Keratinocyte (primary cell): Measurements from ENCODE around the gene SNAP25. TPM values are rescaled to one million over a fixed set of nuclear protein-coding genes. Genes with fewer than 3 reads are reported as not detected.

Experiments
- DNase-seq: peaks from one replicate; pipeline ENCODE4 v3.0.0-alpha.2; 2011; ENCODE audit warnings: low read depth, missing footprints, low spot score
- FAIRE-seq: peaks from 2 replicates; lab custom pipeline; 2011; peaks lifted over from hg19 to GRCh38; lab: Jason Lieb, UNC
- H2AFZ ChIP-seq: 2 replicates; pipeline ENCODE4 v1.6.0; 2012; ENCODE audit warnings: low read length, control low read depth, inconsistent platforms; ENCODE audit not compliant: control insufficient read depth
- H3K27ac ChIP-seq: 2 replicates; pipeline ENCODE4 v1.5.1; 2011; ENCODE audit warnings: low read length; ENCODE audit not compliant: control insufficient read depth, insufficient read depth
- H3K27me3 ChIP-seq: 3 replicates; pipeline ENCODE4 v1.6.0; 2011; ENCODE audit warnings: low read length; ENCODE audit not compliant: control insufficient read depth, insufficient read depth; ENCODE audit errors: extremely low read depth
- H3K36me3 ChIP-seq, 2 experiments: 2 replicates in 1 of 2; 3 replicates in 1 of 2; pipeline ENCODE4 v1.5.1; 2011; ENCODE audit warnings: low read length in 2 of 2, mild to moderate bottlenecking in 1 of 2; ENCODE audit not compliant: control insufficient read depth in 2 of 2, insufficient read depth in 2 of 2; ENCODE audit errors: extremely low read depth in 1 of 2
- H3K4me1 ChIP-seq: 3 replicates; pipeline ENCODE4 v1.5.1; 2011; ENCODE audit warnings: low read length; ENCODE audit not compliant: control insufficient read depth, insufficient read depth; ENCODE audit errors: extremely low read depth
- H3K4me2 ChIP-seq: 3 replicates; pipeline ENCODE4 v1.6.0; 2011; ENCODE audit warnings: low read depth, low read length; ENCODE audit not compliant: control insufficient read depth, insufficient read depth; ENCODE audit errors: extremely low read depth
- H3K4me3 ChIP-seq, 3 experiments: fragments of 200-600 bp in 1 of 3; sonication (generic) in 1 of 3; 2 replicates in 2 of 3; 3 replicates in 1 of 3; pipeline ENCODE4 v1.5.1; 2011 to 2016; ENCODE audit warnings: low read length in 3 of 3, mild to moderate bottlenecking in 3 of 3, control low read depth in 2 of 3, inconsistent platforms in 1 of 3, low read depth in 1 of 3, mixed read lengths in 1 of 3, mixed run types in 1 of 3, moderate library complexity in 1 of 3; ENCODE audit not compliant: control insufficient read depth in 2 of 3, insufficient read depth in 2 of 3; ENCODE audit errors: extremely low read depth in 1 of 3
- H3K79me2 ChIP-seq: 2 replicates; pipeline ENCODE4 v1.6.0; 2012; ENCODE audit warnings: low read length; ENCODE audit not compliant: control insufficient read depth, insufficient read depth
- H3K9ac ChIP-seq: 3 replicates; pipeline ENCODE4 v1.6.0; 2011; ENCODE audit warnings: low read length; ENCODE audit not compliant: control insufficient read depth, insufficient read depth; ENCODE audit errors: extremely low read depth
- H3K9me1 ChIP-seq: 3 replicates; pipeline ENCODE4 v1.6.0; 2011; ENCODE audit warnings: low read length; ENCODE audit not compliant: control insufficient read depth, insufficient read depth; ENCODE audit errors: extremely low read depth
- H3K9me3 ChIP-seq: 2 replicates; pipeline ENCODE4 v1.5.1; 2012; ENCODE audit warnings: low read depth, low read length; ENCODE audit not compliant: control insufficient read depth
- H4K20me1 ChIP-seq: 3 replicates; pipeline ENCODE4 v1.6.0; 2011; ENCODE audit warnings: low read length; ENCODE audit not compliant: control insufficient read depth, insufficient read depth; ENCODE audit errors: extremely low read depth
- EZH2 ChIP-seq: IDR thresholded peaks from one replicate; pipeline ENCODE4 v1.6.1; 2012; ENCODE audit warnings: inconsistent platforms, mild to moderate bottlenecking, low read length, moderate library complexity
- dilution Hi-C: fragments of 300-500 bp; cut with MboI; formaldehyde crosslinking; loops from one replicate; pipeline ENCODE4 v1.7.0; 2020; ENCODE audit warnings: low sequenced_read_pairs; ENCODE audit not compliant: extremely low pct_ligation_motif_present
- polyA plus RNA-seq, 5 experiments: library from polyadenylated mRNA; depleted of rRNA in 3 of 5; stranded (reverse) in 3 of 5; stranded (forward) in 1 of 5; unstranded in 1 of 5; fragments of >200 nt; gene quantifications; 1 replicate in 1 of 5; 2 replicates in 3 of 5; 3 replicates in 1 of 5; pipeline versions ENCODE4 v1.2.1 to v1.2.3, GENCODE V29; 2011 to 2012; ENCODE audit warnings: missing spikeins in 2 of 5, low read depth in 1 of 5, low replicate concordance in 1 of 5
- TF ChIP-seq, protein P1 (sequence below), 3 experiments: IDR thresholded peaks in 1 of 3; conservative IDR thresholded peaks in 1 of 3; optimal IDR thresholded peaks in 1 of 3; 2 replicates in 2 of 3; 3 replicates in 1 of 3; pipeline versions ENCODE3 to v1.5.1; 2011; ENCODE audit warnings: low read length in 3 of 3, mild to moderate bottlenecking in 3 of 3, moderate library complexity in 2 of 3, control low read depth in 1 of 3, inconsistent platforms in 1 of 3; ENCODE audit not compliant: insufficient read depth in 2 of 3; ENCODE audit errors: extremely low read depth in 1 of 3

SNAP25 gene
- polyA plus RNA-seq, 1 donor (not counting 4 experiments of a cell fraction or from before 2014, with no cell fraction given) = not detected

- H3K27ac ChIP-seq = no peak overlapping the region
- no peaks in the 10 kb centered on the region for H3K9me3 ChIP-seq
- no peak for DNase-seq
- H2AFZ ChIP-seq = no peak overlapping the region
- H3K4me1 ChIP-seq = no peaks in the 10 kb centered on the region
- H3K9ac ChIP-seq = no peak overlapping the region
- no peak for FAIRE-seq
- no peaks in the 10 kb centered on the region for H3K79me2 ChIP-seq
- no peak overlapping the region for H3K4me2 ChIP-seq
- no peak for TF ChIP-seq EZH2
- TF ChIP-seq, protein P1, sequence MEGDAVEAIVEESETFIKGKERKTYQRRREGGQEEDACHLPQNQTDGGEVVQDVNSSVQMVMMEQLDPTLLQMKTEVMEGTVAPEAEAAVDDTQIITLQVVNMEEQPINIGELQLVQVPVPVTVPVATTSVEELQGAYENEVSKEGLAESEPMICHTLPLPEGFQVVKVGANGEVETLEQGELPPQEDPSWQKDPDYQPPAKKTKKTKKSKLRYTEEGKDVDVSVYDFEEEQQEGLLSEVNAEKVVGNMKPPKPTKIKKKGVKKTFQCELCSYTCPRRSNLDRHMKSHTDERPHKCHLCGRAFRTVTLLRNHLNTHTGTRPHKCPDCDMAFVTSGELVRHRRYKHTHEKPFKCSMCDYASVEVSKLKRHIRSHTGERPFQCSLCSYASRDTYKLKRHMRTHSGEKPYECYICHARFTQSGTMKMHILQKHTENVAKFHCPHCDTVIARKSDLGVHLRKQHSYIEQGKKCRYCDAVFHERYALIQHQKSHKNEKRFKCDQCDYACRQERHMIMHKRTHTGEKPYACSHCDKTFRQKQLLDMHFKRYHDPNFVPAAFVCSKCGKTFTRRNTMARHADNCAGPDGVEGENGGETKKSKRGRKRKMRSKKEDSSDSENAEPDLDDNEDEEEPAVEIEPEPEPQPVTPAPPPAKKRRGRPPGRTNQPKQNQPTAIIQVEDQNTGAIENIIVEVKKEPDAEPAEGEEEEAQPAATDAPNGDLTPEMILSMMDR (optimal IDR thresholded peaks at IDR 0.05 in 1 of 3, IDR thresholded peaks at IDR 0.05 in 1 of 3, conservative IDR thresholded peaks at IDR 0.05 in 1 of 3; ENCODE audit: extremely low read depth in 1 of 3, insufficient read depth in 2 of 3, low read length in 3 of 3) = no peak
- dilution Hi-C loops = no loop called here
- H3K27me3 ChIP-seq = no peaks in the 10 kb centered on the region
- no peaks in the 10 kb centered on the region for H4K20me1 ChIP-seq
- no peaks in the 10 kb centered on the region for H3K36me3 ChIP-seq
- no peaks in the 10 kb centered on the region for H3K9me1 ChIP-seq
- no peak overlapping the region for H3K4me3 ChIP-seq
Observed at GRCh38 chr20:10321138-10321717, 102.6 kb downstream of the SNAP25 start.

- no peak overlapping the region for H3K4me2 ChIP-seq
- no peak for DNase-seq
- H3K4me3 ChIP-seq = no peak overlapping the region
- no peak for TF ChIP-seq EZH2
- TF ChIP-seq, protein P1 (optimal IDR thresholded peaks at IDR 0.05 in 1 of 3, IDR thresholded peaks at IDR 0.05 in 1 of 3, conservative IDR thresholded peaks at IDR 0.05 in 1 of 3; ENCODE audit: extremely low read depth in 1 of 3, insufficient read depth in 2 of 3, low read length in 3 of 3) = no peak
- no peaks in the 10 kb centered on the region for H3K36me3 ChIP-seq
- no peak overlapping the region for H3K9ac ChIP-seq
- dilution Hi-C loops = no loop called here
- no peak overlapping the region for H2AFZ ChIP-seq
- no peak for FAIRE-seq
- no peak overlapping the region for H3K27ac ChIP-seq
- H3K9me1 ChIP-seq = no peaks in the 10 kb centered on the region
- H3K27me3 ChIP-seq = no peaks in the 10 kb centered on the region
- no peaks in the 10 kb centered on the region for H4K20me1 ChIP-seq
- no peaks in the 10 kb centered on the region for H3K9me3 ChIP-seq
- H3K79me2 ChIP-seq = no peaks in the 10 kb centered on the region
- no peaks in the 10 kb centered on the region for H3K4me1 ChIP-seq
Observed at GRCh38 chr20:10322073-10323012, 103.7 kb downstream of the SNAP25 start.
